Kidney (tissue), 14 donors: Measurements from ENCODE around the gene ADGRE1. TPM values are rescaled to one million over a fixed set of nuclear protein-coding genes. Genes with fewer than 3 reads are reported as not detected.

ENCODE experiments used
- DNase-seq, 5 donors: peaks; one replicate each; pipeline ENCODE4 v3.0.0-alpha.2; 2013 to 2020
- FAIRE-seq: peaks from 2 replicates; lab custom pipeline; 2012; peaks lifted over from hg19 to GRCh38; lab: Jason Lieb, UNC
- H3K27ac ChIP-seq, 2 donors: one replicate each; pipeline ENCODE4 v1.7.0; 2013; ENCODE audit warnings: low read depth in 2 of 2, low read length in 2 of 2, inconsistent platforms in 1 of 2
- H3K27me3 ChIP-seq: one replicate; pipeline ENCODE4 v1.7.1; 2013; ENCODE audit warnings: low read length, inconsistent platforms; ENCODE audit not compliant: control insufficient read depth, insufficient read depth
- H3K36me3 ChIP-seq, 3 donors: one replicate each; pipeline versions ENCODE4 v1.7.0 to v1.7.1; 2013; ENCODE audit warnings: low read length in 3 of 3, control low read depth in 1 of 3, inconsistent platforms in 1 of 3; ENCODE audit not compliant: insufficient read depth in 3 of 3, control insufficient read depth in 2 of 3
- H3K4me1 ChIP-seq, 3 donors: one replicate each; pipeline versions ENCODE4 v1.7.0 to v1.7.1; 2013; ENCODE audit warnings: low read length in 3 of 3, inconsistent platforms in 1 of 3, low read depth in 1 of 3; ENCODE audit not compliant: control insufficient read depth in 2 of 3, insufficient read depth in 2 of 3
- H3K4me3 ChIP-seq, 3 donors: one replicate each; pipeline versions ENCODE4 v1.7.0 to v1.8.1; 2013; ENCODE audit warnings: low read length in 3 of 3, control low read depth in 1 of 3, inconsistent platforms in 1 of 3
- H3K9ac ChIP-seq, 3 donors: one replicate each; pipeline versions ENCODE4 v1.7.0 to v1.7.1; 2013; ENCODE audit warnings: low read length in 3 of 3, control low read depth in 1 of 3, inconsistent platforms in 1 of 3
- H3K9me3 ChIP-seq, 3 donors: one replicate each; pipeline versions ENCODE4 v1.7.0 to v1.7.1; 2013; ENCODE audit warnings: low read length in 3 of 3, control low read depth in 1 of 3, inconsistent platforms in 1 of 3; ENCODE audit not compliant: control insufficient read depth in 2 of 3, insufficient read depth in 1 of 3
- intact Hi-C: fragments of 100-400 bp; cut with DNase I; formaldehyde crosslinking; loops from one replicate; pipeline ENCODE4 v1.11.1; 2022
- polyA plus RNA-seq: library from polyadenylated mRNA; stranded (reverse); fragments of 350-450 nt; fragmentation: Illumina TruSeq; extraction: RNeasy Lipid Tissue Mini Kit (QIAGEN cat#74804); gene quantifications from one replicate; pipeline ENCODE4 v1.2.3, GENCODE V29; 2014; ENCODE audit warnings: low read depth, low replicate concordance; ENCODE audit not compliant: insufficient read depth
- total RNA-seq: library from RNA; stranded (reverse); fragmentation: NEBNext Ultra II Directional; extraction: Animal tissue kit (Norgen Biotek cat#: 25700); gene quantifications from one replicate; pipeline ENCODE4 v1.2.1, GENCODE V29; 2021
- TF ChIP-seq, protein P1 (sequence below): IDR thresholded peaks from 3 replicates; pipeline ENCODE4 v1.5.1; 2012; ENCODE audit warnings: mild to moderate bottlenecking, moderate library complexity, borderline replicate concordance; ENCODE audit not compliant: insufficient read depth; ENCODE audit errors: extremely low read depth
- donor health status: control.
- donor health status: control.
- donor health status: control.
- donor health status: control.
- donor health status: control.
- donor health status: DM: yes; HTN: yes; CAD: no.
- donor health status: Normal renal cell carcinoma (clear cell type).

ADGRE1 gene
- total and polyA plus RNA-seq, 2 donors from 2014 or later = 0.19 to 1.3 TPM

DNA sequence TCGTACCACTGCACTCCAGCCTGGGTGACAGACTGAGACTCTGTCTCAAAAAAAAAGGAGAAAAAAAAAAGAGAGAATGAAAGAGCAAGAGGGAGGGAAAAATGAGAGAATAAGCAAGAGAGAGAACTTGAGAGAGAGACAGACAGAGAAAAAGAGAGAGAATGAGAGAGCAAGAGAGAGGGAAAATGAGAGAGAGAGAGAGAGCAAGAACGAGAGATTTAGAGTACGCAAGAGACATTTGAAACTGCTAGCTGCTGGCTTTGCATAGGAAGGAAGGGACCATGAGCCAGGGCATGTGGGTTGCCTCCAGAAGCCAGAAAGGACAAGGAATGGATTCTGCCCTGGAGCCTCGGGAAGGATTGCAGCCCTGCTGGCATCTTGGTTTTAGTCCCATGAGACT is 9.6 kb upstream of the ADGRE1 start:
- H3K27me3 ChIP-seq = no peaks in the 10 kb centered on the region
- no peaks in the 10 kb centered on the region for H3K4me1 ChIP-seq
- no peak overlapping the region for H3K9ac ChIP-seq
- DNase-seq (no peak), FAIRE-seq (no peak)
- intact Hi-C loops = no loop called here
- H3K27ac ChIP-seq = no peak overlapping the region
- no peak overlapping the region for H3K4me3 ChIP-seq
- no peaks in the 10 kb centered on the region for H3K36me3 ChIP-seq
- H3K9me3 ChIP-seq = peaks cover 0 to 3% (median 0%) of the 10 kb centered on the region in 3 donors
- TF ChIP-seq, protein P1, sequence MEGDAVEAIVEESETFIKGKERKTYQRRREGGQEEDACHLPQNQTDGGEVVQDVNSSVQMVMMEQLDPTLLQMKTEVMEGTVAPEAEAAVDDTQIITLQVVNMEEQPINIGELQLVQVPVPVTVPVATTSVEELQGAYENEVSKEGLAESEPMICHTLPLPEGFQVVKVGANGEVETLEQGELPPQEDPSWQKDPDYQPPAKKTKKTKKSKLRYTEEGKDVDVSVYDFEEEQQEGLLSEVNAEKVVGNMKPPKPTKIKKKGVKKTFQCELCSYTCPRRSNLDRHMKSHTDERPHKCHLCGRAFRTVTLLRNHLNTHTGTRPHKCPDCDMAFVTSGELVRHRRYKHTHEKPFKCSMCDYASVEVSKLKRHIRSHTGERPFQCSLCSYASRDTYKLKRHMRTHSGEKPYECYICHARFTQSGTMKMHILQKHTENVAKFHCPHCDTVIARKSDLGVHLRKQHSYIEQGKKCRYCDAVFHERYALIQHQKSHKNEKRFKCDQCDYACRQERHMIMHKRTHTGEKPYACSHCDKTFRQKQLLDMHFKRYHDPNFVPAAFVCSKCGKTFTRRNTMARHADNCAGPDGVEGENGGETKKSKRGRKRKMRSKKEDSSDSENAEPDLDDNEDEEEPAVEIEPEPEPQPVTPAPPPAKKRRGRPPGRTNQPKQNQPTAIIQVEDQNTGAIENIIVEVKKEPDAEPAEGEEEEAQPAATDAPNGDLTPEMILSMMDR = no peak

DNA sequence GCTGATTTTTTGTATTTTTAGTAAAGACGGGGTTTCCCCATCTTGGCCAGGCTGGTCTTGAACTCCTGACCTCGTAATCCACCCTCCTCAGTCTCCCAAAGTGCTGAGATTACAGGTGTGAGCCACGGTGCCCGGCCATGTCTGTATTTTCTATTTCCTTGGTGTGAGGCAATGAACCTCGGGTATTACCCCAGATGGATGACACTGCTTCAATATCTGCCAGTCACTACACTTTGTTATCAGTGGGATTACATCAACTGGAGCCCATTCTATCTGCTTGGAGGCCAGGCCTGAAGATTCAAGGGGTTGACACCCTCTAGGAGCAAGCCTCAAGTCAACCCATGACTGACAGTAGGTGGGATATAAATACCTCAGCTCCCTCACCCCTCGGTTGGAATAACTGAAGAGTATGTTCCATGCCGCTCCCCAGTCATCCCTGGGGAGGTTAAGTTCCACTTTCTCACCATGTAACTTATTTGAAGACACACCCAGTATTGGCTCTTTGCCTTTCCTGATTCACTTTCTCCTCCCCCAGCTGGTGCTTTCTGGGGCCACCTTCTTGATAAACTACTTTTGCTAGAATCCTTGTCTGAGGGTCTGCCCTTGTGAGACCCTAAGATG is 992 bp upstream of the ADGRE1 start:
- Histone ChIP-seq H3K9ac (no peak overlapping the region), H3K27ac (no peak overlapping the region), H3K27me3 (no peaks in the 10 kb centered on the region), H3K4me1 (no peaks in the 10 kb centered on the region), H3K36me3 (no peaks in the 10 kb centered on the region), H3K9me3 (peaks cover 0 to 13% (median 2%) of the 10 kb centered on the region in 3 donors), H3K4me3 (no peak overlapping the region)
- DNase-seq = no peak
- TF ChIP-seq, protein P1 = no peak
- no peak for FAIRE-seq
- intact Hi-C loops = no loop called here

DNA sequence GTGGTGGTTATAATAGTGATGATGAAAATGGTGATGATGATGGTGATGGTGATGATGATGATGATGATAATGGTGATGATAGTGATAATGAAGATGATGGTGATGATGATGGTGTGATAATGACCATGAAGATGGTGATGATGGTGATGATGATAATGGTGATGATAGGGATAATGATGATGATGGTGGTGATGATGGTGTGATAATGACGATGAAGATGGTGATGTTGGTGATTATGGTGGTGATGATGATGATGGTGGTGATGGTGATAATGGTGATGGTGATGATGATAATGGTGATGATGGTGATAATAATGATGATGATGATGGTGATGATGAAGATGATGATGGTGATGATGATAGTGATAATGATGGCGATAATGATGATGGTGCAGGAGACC is 1.6 kb downstream of the ADGRE1 start:
- no peak for FAIRE-seq
- intact Hi-C loops = no loop called here
- TF ChIP-seq, protein P1 = no peak

More for the DNA sequence above, 1.6 kb downstream of the ADGRE1 start:
- Histone ChIP-seq H3K27ac (no peak overlapping the region), H3K9me3 (peaks cover 0 to 13% (median 2%) of the 10 kb centered on the region in 3 donors), H3K27me3 (no peaks in the 10 kb centered on the region), H3K36me3 (no peaks in the 10 kb centered on the region), H3K4me3 (no peak overlapping the region), H3K4me1 (no peaks in the 10 kb centered on the region), H3K9ac (no peak overlapping the region)
- DNase-seq = no peak
